OCI-LY1 (cell line): ENCODE measurements around the gene TMEM35B.
"Not testable (repeated sequence)": the region's sequence is repeated elsewhere in the genome, so short reads cannot be mapped to it uniquely, and the experiment has no call there.

Experiments
- H2AFZ ChIP-seq: fragments of 200-600 bp; sonication (generic), shearing (Covaris generic); 2 replicates; pipeline ENCODE4 v1.6.0; 2014; ENCODE audit warnings: antibody characterized with exemption, mild to moderate bottlenecking, low read length
- H3F3A ChIP-seq: fragments of 200-600 bp; sonication (generic), shearing (Covaris generic); 2 replicates; pipeline ENCODE4 v1.6.0; 2014; ENCODE audit warnings: mild to moderate bottlenecking, antibody characterized with exemption, low read length, moderate library complexity; ENCODE audit not compliant: insufficient read depth
- H3K27ac ChIP-seq: fragments of 200-600 bp; sonication (generic); 2 replicates; pipeline ENCODE4 v1.5.1; 2014; ENCODE audit warnings: low read length, mixed run types, mild to moderate bottlenecking, low read depth; ENCODE audit not compliant: poor library complexity, severe bottlenecking
- H3K27me3 ChIP-seq: fragments of 200-600 bp; sonication (generic); 2 replicates; pipeline ENCODE4 v1.6.0; 2014; ENCODE audit warnings: antibody characterized with exemption, mild to moderate bottlenecking, low read length, moderate library complexity; ENCODE audit not compliant: insufficient read depth
- H3K36me3 ChIP-seq: fragments of 200-600 bp; sonication (generic); 2 replicates; pipeline ENCODE4 v1.6.1; 2014; ENCODE audit warnings: mild to moderate bottlenecking, antibody characterized with exemption, low read length, moderate library complexity, mixed read lengths; ENCODE audit not compliant: insufficient read depth
- H3K4me1 ChIP-seq: fragments of 200-600 bp; sonication (generic); 2 replicates; pipeline ENCODE4 v1.5.1; 2014; ENCODE audit warnings: mild to moderate bottlenecking, low read length, moderate library complexity; ENCODE audit not compliant: insufficient read depth, severe bottlenecking
- H3K4me2 ChIP-seq: fragments of 200-600 bp; sonication (generic), shearing (Covaris generic); 2 replicates; pipeline ENCODE4 v1.6.1; 2014; ENCODE audit warnings: low read length
- H3K4me3 ChIP-seq: fragments of 200-600 bp; sonication (generic); 2 replicates; pipeline ENCODE4 v1.5.1; 2014; ENCODE audit warnings: low read length, low read depth, mild to moderate bottlenecking, mixed read lengths; ENCODE audit not compliant: poor library complexity, severe bottlenecking
- H3K79me2 ChIP-seq: fragments of 200-600 bp; shearing (Covaris generic); 2 replicates; pipeline ENCODE4 v1.6.1; 2016; ENCODE audit warnings: mixed run types, low read length, mixed read lengths; ENCODE audit not compliant: insufficient read depth
- H3K9ac ChIP-seq: fragments of 200-600 bp; sonication (generic), shearing (Covaris generic); 2 replicates; pipeline ENCODE4 v1.6.1; 2014; ENCODE audit warnings: mild to moderate bottlenecking, low read length, mixed read lengths
- H3K9me2 ChIP-seq: fragments of 200-600 bp; sonication (generic), shearing (Covaris generic); 2 replicates; pipeline ENCODE4 v1.6.1; 2014; ENCODE audit warnings: low read depth, mild to moderate bottlenecking, low read length, mixed read lengths
- H3K9me3 ChIP-seq: fragments of 200-600 bp; shearing (Covaris generic); 2 replicates; pipeline ENCODE4 v1.6.1; 2014; ENCODE audit warnings: low read length, mixed read lengths
- H4K20me1 ChIP-seq: fragments of 200-600 bp; sonication (generic), shearing (Covaris generic); 2 replicates; pipeline ENCODE4 v1.6.0; 2016; ENCODE audit warnings: mild to moderate bottlenecking, low read length; ENCODE audit not compliant: insufficient read depth
- CTCF ChIP-seq: fragments of 200-600 bp; sonication (generic), shearing (Covaris generic); IDR thresholded peaks from 2 replicates; pipeline ENCODE4 v1.5.1; 2017; ENCODE audit warnings: mild to moderate bottlenecking, antibody characterized with exemption, low read length, moderate library complexity, mixed read lengths
- EZH2 ChIP-seq: fragments of 200-600 bp; sonication (generic), shearing (Covaris generic); IDR thresholded peaks from 2 replicates; pipeline ENCODE4 v1.8.0; 2017; ENCODE audit warnings: borderline replicate concordance, mixed run types, mild to moderate bottlenecking, antibody characterized with exemption, low read length, moderate library complexity, mixed read lengths

TMEM35B gene

DNA sequence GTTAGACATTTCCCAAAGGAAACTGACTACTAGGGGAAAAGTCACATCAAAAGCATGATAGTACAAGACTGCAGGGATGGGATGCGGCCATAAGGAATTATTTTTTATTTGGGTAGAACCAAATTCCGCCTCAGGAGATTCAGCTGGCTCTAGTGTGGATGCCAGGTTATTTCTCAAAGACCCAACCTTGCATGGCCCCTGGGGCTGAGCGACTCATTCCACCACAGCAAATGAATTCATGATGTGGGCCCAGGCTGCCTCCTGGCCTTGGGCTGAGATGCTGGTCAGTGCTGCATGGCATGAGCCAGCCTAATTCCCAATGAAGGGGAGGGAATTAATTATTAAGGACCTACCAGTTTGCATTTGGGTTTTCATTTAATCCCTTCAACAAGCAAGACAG is 11.8 kb downstream of the TMEM35B start:
- Histone ChIP-seq H3K27me3 (no peaks in the 10 kb centered on the region), H3F3A (no peaks in the 10 kb centered on the region), H2AFZ (no peak overlapping the region), H3K79me2 (no peaks in the 10 kb centered on the region), H3K9me2 (no peaks in the 10 kb centered on the region), H4K20me1 (no peaks in the 10 kb centered on the region), H3K9ac (no peak overlapping the region), H3K27ac (no peak overlapping the region), H3K4me1 (no peaks in the 10 kb centered on the region), H3K4me3 (no peak overlapping the region), H3K4me2 (no peak overlapping the region), H3K9me3 (0 out of 2 replicates have a peak, but pooled peaks cover 2% of the 10 kb centered on the region), H3K36me3 (no peaks in the 10 kb centered on the region)
- TF ChIP-seq EZH2 (no peak), CTCF (no peak)

DNA sequence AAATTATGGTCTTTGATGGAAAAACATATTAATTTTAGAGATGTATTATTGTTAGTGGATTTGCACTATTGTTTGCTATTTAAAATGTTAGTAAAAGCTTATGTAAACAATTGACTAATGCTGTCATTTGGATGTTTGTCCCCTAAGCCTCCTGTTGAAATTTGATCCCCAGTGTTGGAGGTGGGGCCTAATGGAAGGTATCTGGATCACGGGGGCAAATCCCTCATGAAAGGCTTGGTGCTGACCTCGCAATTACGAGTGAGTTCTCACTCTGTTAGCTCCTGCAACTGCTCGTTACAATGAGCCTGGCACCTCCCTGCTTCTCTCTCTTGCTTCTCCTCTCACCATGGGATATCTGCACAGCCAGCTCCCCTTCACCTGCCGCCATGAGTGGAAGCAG is 14.3 kb downstream of the TMEM35B start:
- Histone ChIP-seq H3K79me2 (no peaks in the 10 kb centered on the region), H3F3A (no peaks in the 10 kb centered on the region), H3K9ac (no peak overlapping the region), H3K9me3 (0 out of 2 replicates have a peak, but pooled peaks cover 2% of the 10 kb centered on the region), H3K27ac (no peak overlapping the region), H3K4me1 (no peaks in the 10 kb centered on the region), H3K4me2 (no peak overlapping the region), H3K36me3 (no peaks in the 10 kb centered on the region), H3K27me3 (no peaks in the 10 kb centered on the region), H4K20me1 (no peaks in the 10 kb centered on the region), H2AFZ (no peak overlapping the region), H3K4me3 (no peak overlapping the region), H3K9me2 (no peaks in the 10 kb centered on the region)
- TF ChIP-seq EZH2 (no peak), CTCF (no peak)

GRCh38 chr1:34970220-34970735 is 14.9 kb downstream of the TMEM35B start:
- no peak overlapping the region for H3K9ac ChIP-seq
- H4K20me1 ChIP-seq: no peaks in the 10 kb centered on the region
- H3K9me2 ChIP-seq: no peaks in the 10 kb centered on the region
- no peaks in the 10 kb centered on the region for H3K4me1 ChIP-seq
- 0 out of 2 replicates have a peak, but pooled peaks cover 2% of the 10 kb centered on the region for H3K9me3 ChIP-seq
- no peak overlapping the region for H2AFZ ChIP-seq
- no peaks in the 10 kb centered on the region for H3K79me2 ChIP-seq
- no peak overlapping the region for H3K27ac ChIP-seq
- no peaks in the 10 kb centered on the region for H3F3A ChIP-seq
- no peak for TF ChIP-seq CTCF
- TF ChIP-seq EZH2: no peak
- no peaks in the 10 kb centered on the region for H3K27me3 ChIP-seq
- H3K36me3 ChIP-seq: no peaks in the 10 kb centered on the region
- H3K4me2 ChIP-seq: no peak overlapping the region
- H3K4me3 ChIP-seq: no peak overlapping the region

DNA sequence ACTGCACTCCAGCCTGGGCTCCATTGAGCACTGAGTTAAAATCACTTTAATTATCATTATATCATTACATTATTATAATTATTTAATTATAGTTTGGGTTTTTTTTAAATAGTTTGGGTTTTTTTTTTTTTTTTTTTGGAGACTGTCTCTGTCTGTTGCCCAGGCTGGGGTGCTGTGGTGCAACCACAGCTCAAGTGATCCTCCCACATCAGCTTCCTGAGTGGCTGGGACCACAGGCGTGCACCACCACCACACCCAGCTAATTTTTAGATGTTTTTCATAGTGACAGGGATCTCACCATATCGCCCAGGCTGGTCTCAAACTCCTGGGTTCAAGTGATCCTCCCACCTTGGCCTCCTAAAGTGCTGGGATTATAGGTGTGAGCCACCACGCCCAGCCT is 16.9 kb downstream of the TMEM35B start:
- not testable (repeated sequence) for H3K9me3 ChIP-seq, H3K27ac ChIP-seq, H3K9ac ChIP-seq, H3K4me3 ChIP-seq, H3K9me2 ChIP-seq, H2AFZ ChIP-seq, H3K79me2 ChIP-seq, H4K20me1 ChIP-seq, H3F3A ChIP-seq, H3K36me3 ChIP-seq, H3K27me3 ChIP-seq, H3K4me1 ChIP-seq, H3K4me2 ChIP-seq

DNA sequence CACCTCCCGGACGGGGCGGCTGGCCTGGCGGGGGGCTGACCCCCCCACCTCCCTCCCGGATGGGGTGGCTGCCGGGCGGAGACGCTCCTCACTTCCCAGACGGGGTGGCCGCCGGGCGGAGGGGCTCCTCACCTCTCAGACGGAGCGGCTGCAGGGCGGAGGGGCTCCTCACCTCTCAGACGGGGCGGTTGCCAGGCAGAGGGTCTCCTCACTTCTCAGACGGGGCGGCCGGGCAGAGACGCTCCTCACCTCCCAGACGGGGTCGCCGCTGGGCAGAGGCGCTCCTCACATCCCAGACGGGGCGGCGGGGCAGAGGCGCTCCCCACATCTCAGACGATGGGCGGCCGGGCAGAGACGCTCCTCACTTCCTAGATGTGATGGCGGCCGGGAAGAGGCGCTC is 17.5 kb downstream of the TMEM35B start:
- H3K4me2 ChIP-seq, H2AFZ ChIP-seq: not testable (repeated sequence)

More for the DNA sequence above, 17.5 kb downstream of the TMEM35B start:
- not testable (repeated sequence) for H3K79me2 ChIP-seq, H3F3A ChIP-seq, H3K9me2 ChIP-seq, H3K36me3 ChIP-seq, H3K27ac ChIP-seq, H3K27me3 ChIP-seq, H3K9me3 ChIP-seq, H4K20me1 ChIP-seq, H3K9ac ChIP-seq, H3K4me3 ChIP-seq, H3K4me1 ChIP-seq
